ENCODE measurements around the gene FBXL13. TPM values are rescaled to one million over a fixed set of nuclear protein-coding genes. Genes with fewer than 3 reads are reported as not detected.
"Not testable (repeated sequence)": the region's sequence is repeated elsewhere in the genome, so short reads cannot be mapped to it uniquely, and the experiment has no call there.

Gene FBXL13
- polyA plus RNA-seq, 1 of the 3 experiments (the other 2 are of a cell fraction) = 1.1 TPM

DNA sequence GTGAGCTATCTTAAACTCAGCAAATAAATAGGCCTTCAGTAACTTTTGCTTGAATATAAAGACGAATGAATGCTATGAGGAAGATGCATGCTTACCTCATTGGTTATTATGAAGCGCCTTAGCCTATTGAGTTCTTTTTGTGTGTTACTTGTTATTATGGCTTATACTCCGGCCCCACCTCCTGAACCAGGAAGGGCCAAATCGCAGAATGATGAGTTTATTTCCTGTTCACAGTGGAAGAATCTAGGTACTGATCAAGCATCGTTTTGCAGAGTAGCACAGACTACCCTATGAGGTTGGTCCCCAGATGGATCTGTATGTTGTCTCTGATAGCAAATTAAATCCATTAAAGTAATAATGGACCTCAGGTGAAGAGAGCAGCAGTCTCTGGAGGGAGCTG lies 283.2 kb downstream of the FBXL13 start:
- H3K4me1 ChIP-seq (ENCODE audit: control insufficient read depth in 1 of 2, insufficient read depth in 2 of 2, low read depth in 1 of 2, low read length in 1 of 2); H3K4me2 ChIP-seq; H4K20me1 ChIP-seq (ENCODE audit: insufficient read depth); CTCF ChIA-PET; H2AFZ ChIP-seq (ENCODE audit: low read depth); H3K9me2 ChIP-seq; H3K9ac ChIP-seq; H3K9me3 ChIP-seq; POLR2A ChIA-PET; H3F3A ChIP-seq (replicated peaks; ENCODE audit: insufficient read depth); DNase-seq; H3K27ac ChIP-seq (ENCODE audit: low read depth in 2 of 2, low read length in 1 of 2); H3K27me3 ChIP-seq (ENCODE audit: insufficient read depth); H3K4me3 ChIP-seq (ENCODE audit: low read depth in 2 of 2, low read length in 1 of 2); H3K79me2 ChIP-seq (ENCODE audit: insufficient read depth): not testable (repeated sequence)
- WGBS (ENCODE audit: low lambda C conversion rate) = 85% methylated on average over 5 of the region's 5 CpGs
- H3K36me3 ChIP-seq (replicated peaks in 1 of 2; ENCODE audit: control insufficient read depth in 1 of 2, insufficient read depth in 2 of 2, low read length in 1 of 2) = peaks cover 0 to 22% of the 10 kb centered on the region in 2 experiments

DNA sequence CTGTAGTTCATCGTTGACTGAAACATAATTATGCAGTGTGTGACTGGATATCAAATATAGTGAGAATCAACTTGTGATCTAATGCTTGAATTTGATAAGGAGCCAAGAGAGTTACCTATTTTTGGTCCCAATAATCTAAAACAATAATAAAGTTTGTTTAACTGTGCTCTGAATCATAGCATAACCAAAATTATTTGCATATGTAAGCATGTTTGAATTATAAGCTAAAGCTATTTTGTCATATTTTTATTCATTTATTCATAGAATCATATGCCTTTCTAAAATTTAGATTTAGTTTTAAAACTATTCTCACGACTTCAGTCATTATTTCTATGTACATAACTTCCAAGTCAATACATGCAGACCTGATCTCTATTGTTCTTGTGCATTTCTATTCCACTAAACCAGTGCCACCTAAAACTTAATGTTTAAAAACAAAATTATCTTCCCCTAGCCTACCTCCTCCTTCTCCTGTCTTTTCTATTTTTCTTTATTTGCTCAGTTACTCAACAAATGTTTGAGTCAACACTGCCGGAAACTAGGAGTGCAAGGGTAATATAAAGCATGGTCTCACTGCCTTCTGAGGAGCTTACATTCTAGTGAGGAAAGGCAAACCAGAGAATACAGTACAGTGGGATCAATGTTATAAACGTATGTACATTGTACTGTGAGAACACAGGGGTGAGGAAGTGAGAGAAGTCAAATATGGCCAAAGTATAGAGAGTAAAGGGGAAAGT lies 284.1 kb downstream of the FBXL13 start:
- peaks cover 0 to 20% of the 10 kb centered on the region in 2 experiments for H3K36me3 ChIP-seq (replicated peaks in 1 of 2; ENCODE audit: control insufficient read depth in 1 of 2, insufficient read depth in 2 of 2, low read length in 1 of 2)
- H3K4me2 ChIP-seq; H3K4me3 ChIP-seq (ENCODE audit: low read depth in 2 of 2, low read length in 1 of 2); H3K9me2 ChIP-seq; H4K20me1 ChIP-seq (ENCODE audit: insufficient read depth); H3K9ac ChIP-seq; CTCF ChIA-PET; DNase-seq; H3K27me3 ChIP-seq (ENCODE audit: insufficient read depth); H2AFZ ChIP-seq (ENCODE audit: low read depth); H3K9me3 ChIP-seq; H3K4me1 ChIP-seq (ENCODE audit: control insufficient read depth in 1 of 2, insufficient read depth in 2 of 2, low read depth in 1 of 2, low read length in 1 of 2); H3K27ac ChIP-seq (ENCODE audit: low read depth in 2 of 2, low read length in 1 of 2); POLR2A ChIA-PET; H3F3A ChIP-seq (replicated peaks; ENCODE audit: insufficient read depth); H3K79me2 ChIP-seq (ENCODE audit: insufficient read depth): not testable (repeated sequence)
- 84% methylated on average over 4 of the region's 4 CpGs for WGBS (ENCODE audit: low lambda C conversion rate)

GRCh38 chr7:102788770-102789169 lies 285.8 kb downstream of the FBXL13 start:
- H3K9ac ChIP-seq; CTCF ChIA-PET; H3K27ac ChIP-seq (ENCODE audit: low read depth in 2 of 2, low read length in 1 of 2); H3K4me3 ChIP-seq (ENCODE audit: low read depth in 2 of 2, low read length in 1 of 2); H3K4me1 ChIP-seq (ENCODE audit: control insufficient read depth in 1 of 2, insufficient read depth in 2 of 2, low read depth in 1 of 2, low read length in 1 of 2); H3K9me3 ChIP-seq; H2AFZ ChIP-seq (ENCODE audit: low read depth); DNase-seq; H4K20me1 ChIP-seq (ENCODE audit: insufficient read depth); H3F3A ChIP-seq (replicated peaks; ENCODE audit: insufficient read depth); H3K79me2 ChIP-seq (ENCODE audit: insufficient read depth); H3K9me2 ChIP-seq; POLR2A ChIA-PET; H3K27me3 ChIP-seq (ENCODE audit: insufficient read depth); H3K4me2 ChIP-seq: not testable (repeated sequence)
- peaks cover 0 to 11% of the 10 kb centered on the region in 2 experiments for H3K36me3 ChIP-seq (replicated peaks in 1 of 2; ENCODE audit: control insufficient read depth in 1 of 2, insufficient read depth in 2 of 2, low read length in 1 of 2)
- 100% methylated on average over 2 of the region's 2 CpGs for WGBS (ENCODE audit: low lambda C conversion rate)

DNA sequence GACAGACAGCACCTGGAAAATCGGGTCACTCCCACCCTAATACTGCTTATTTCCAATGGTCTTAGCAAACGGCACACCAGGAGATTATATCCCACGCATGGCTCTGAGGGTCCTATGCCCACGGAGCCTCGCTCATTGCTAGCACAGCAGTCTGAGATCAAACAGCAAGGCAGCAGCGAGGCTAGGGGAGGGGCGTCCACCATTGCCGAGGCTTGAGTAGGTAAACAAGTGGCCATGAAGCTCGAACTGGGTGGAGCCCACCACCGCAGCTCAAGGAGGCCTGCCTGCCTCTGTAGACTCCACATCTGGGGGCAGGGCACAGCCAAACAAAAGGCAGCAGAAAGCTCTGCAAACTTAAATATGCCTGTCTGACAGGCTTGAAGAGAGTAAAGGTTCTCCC lies 293.7 kb downstream of the FBXL13 start:
- H3K4me2 ChIP-seq; H3F3A ChIP-seq (replicated peaks; ENCODE audit: insufficient read depth); H3K9ac ChIP-seq; DNase-seq; H3K9me2 ChIP-seq; H3K79me2 ChIP-seq (ENCODE audit: insufficient read depth); H3K9me3 ChIP-seq; H2AFZ ChIP-seq (ENCODE audit: low read depth); H3K27ac ChIP-seq (ENCODE audit: low read depth in 2 of 2, low read length in 1 of 2); H4K20me1 ChIP-seq (ENCODE audit: insufficient read depth); H3K27me3 ChIP-seq (ENCODE audit: insufficient read depth); H3K4me3 ChIP-seq (ENCODE audit: low read depth in 2 of 2, low read length in 1 of 2); POLR2A ChIA-PET; H3K4me1 ChIP-seq (ENCODE audit: control insufficient read depth in 1 of 2, insufficient read depth in 2 of 2, low read depth in 1 of 2, low read length in 1 of 2); CTCF ChIA-PET: not testable (repeated sequence)
- 94% methylated on average over 10 of the region's 10 CpGs for WGBS (ENCODE audit: low lambda C conversion rate)
- H3K36me3 ChIP-seq (replicated peaks in 1 of 2; ENCODE audit: control insufficient read depth in 1 of 2, insufficient read depth in 2 of 2, low read length in 1 of 2) = peaks cover 11 to 27% of the 10 kb centered on the region in 2 experiments

DNA sequence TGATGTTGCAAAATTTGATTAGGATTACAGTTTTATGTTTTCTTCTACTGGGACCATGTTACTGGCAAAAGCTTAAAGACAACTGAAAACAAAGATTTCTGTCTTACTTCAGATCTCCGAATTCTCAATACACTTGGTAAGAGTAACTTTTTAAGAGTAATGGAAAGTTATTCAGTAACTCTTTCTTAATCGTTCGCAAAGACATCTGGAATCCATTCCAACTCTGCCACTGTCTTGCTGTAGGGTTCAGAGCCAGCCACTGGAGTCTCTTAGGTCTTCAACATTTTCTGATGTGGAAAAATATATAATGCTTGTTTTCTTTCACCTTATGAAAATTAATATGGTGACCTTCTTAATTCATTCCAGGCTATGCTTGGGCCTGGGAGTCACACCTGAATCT lies 295.9 kb downstream of the FBXL13 start:
- H3K27me3 ChIP-seq (ENCODE audit: insufficient read depth); H3K9me3 ChIP-seq; H4K20me1 ChIP-seq (ENCODE audit: insufficient read depth); H3K4me3 ChIP-seq (ENCODE audit: low read depth in 2 of 2, low read length in 1 of 2); H2AFZ ChIP-seq (ENCODE audit: low read depth); H3K4me1 ChIP-seq (ENCODE audit: control insufficient read depth in 1 of 2, insufficient read depth in 2 of 2, low read depth in 1 of 2, low read length in 1 of 2); H3K4me2 ChIP-seq; H3K27ac ChIP-seq (ENCODE audit: low read depth in 2 of 2, low read length in 1 of 2); H3K9ac ChIP-seq; H3K9me2 ChIP-seq; DNase-seq; CTCF ChIA-PET; POLR2A ChIA-PET; H3F3A ChIP-seq (replicated peaks; ENCODE audit: insufficient read depth); H3K79me2 ChIP-seq (ENCODE audit: insufficient read depth): not testable (repeated sequence)
- 77% methylated on average over 3 of the region's 3 CpGs for WGBS (ENCODE audit: low lambda C conversion rate)
- H3K36me3 ChIP-seq (replicated peaks in 1 of 2; ENCODE audit: control insufficient read depth in 1 of 2, insufficient read depth in 2 of 2, low read length in 1 of 2) = peaks cover 11 to 27% of the 10 kb centered on the region in 2 experiments

- H3F3A ChIP-seq (replicated peaks; ENCODE audit: insufficient read depth); DNase-seq; POLR2A ChIA-PET; H3K9me2 ChIP-seq; H3K9ac ChIP-seq; H3K4me1 ChIP-seq (ENCODE audit: control insufficient read depth in 1 of 2, insufficient read depth in 2 of 2, low read depth in 1 of 2, low read length in 1 of 2); H3K4me2 ChIP-seq; H3K4me3 ChIP-seq (ENCODE audit: low read depth in 2 of 2, low read length in 1 of 2); CTCF ChIA-PET; H3K27ac ChIP-seq (ENCODE audit: low read depth in 2 of 2, low read length in 1 of 2); H3K27me3 ChIP-seq (ENCODE audit: insufficient read depth); H3K79me2 ChIP-seq (ENCODE audit: insufficient read depth); H3K9me3 ChIP-seq; H2AFZ ChIP-seq (ENCODE audit: low read depth); H4K20me1 ChIP-seq (ENCODE audit: insufficient read depth): not testable (repeated sequence)
- H3K36me3 ChIP-seq (replicated peaks in 1 of 2; ENCODE audit: control insufficient read depth in 1 of 2, insufficient read depth in 2 of 2, low read length in 1 of 2) = peaks cover 11 to 27% of the 10 kb centered on the region in 2 experiments
These were observed 298.4 kb downstream of the FBXL13 start for GRCh38 chr7:102776217-102776616.
